MM.1S (cell line): Measurements from ENCODE around the gene PITX3.

Source experiments
- DNase-seq: peaks from one replicate; pipeline ENCODE4 v3.0.0-alpha.2; 2015
- H2AFZ ChIP-seq: fragments of 300-600 bp; sonication (generic); 2 replicates; pipeline ENCODE4 v1.6.0; 2016; ENCODE audit warnings: antibody characterized with exemption, low read length
- H3F3A ChIP-seq: fragments of 300-600 bp; sonication (generic); 2 replicates; pipeline ENCODE4 v1.6.1; 2016; ENCODE audit warnings: mild to moderate bottlenecking, antibody characterized with exemption, low read length, moderate library complexity, mixed read lengths; ENCODE audit not compliant: insufficient read depth
- H3K27ac ChIP-seq: fragments of 300-600 bp; sonication (generic); 2 replicates; pipeline ENCODE4 v1.5.1; 2016; ENCODE audit warnings: mild to moderate bottlenecking, low read length
- H3K27me3 ChIP-seq: fragments of 300-600 bp; sonication (generic); replicated peaks from 2 replicates; pipeline ENCODE4 v1.6.0; 2016; ENCODE audit warnings: low read length; ENCODE audit not compliant: insufficient read depth
- H3K36me3 ChIP-seq: fragments of 300-600 bp; sonication (generic); replicated peaks from 2 replicates; pipeline ENCODE4 v1.6.1; 2016; ENCODE audit warnings: mild to moderate bottlenecking, low read length, mixed read lengths; ENCODE audit not compliant: insufficient read depth
- H3K4me1 ChIP-seq: fragments of 300-600 bp; sonication (generic); 2 replicates; pipeline ENCODE4 v1.6.1; 2016; ENCODE audit warnings: low read length, mixed read lengths
- H3K4me2 ChIP-seq: fragments of 300-600 bp; sonication (generic); 2 replicates; pipeline ENCODE4 v1.6.0; 2016; ENCODE audit warnings: low read depth, low read length
- H3K4me3 ChIP-seq: fragments of 300-600 bp; sonication (generic); 2 replicates; pipeline ENCODE4 v1.5.1; 2016; ENCODE audit warnings: low read length, mixed read lengths
- H3K79me2 ChIP-seq: fragments of 300-600 bp; sonication (generic); 2 replicates; pipeline ENCODE4 v1.6.1; 2016; ENCODE audit warnings: mixed run types, low read length, mixed read lengths
- H3K9ac ChIP-seq: fragments of 300-600 bp; sonication (generic); 2 replicates; pipeline ENCODE4 v1.6.1; 2016; ENCODE audit warnings: low read length, mixed read lengths
- H3K9me2 ChIP-seq: fragments of 300-600 bp; sonication (generic); replicated peaks from 2 replicates; pipeline ENCODE4 v1.6.1; 2016; ENCODE audit warnings: mild to moderate bottlenecking, low read length, mixed read lengths; ENCODE audit not compliant: insufficient read depth
- H3K9me3 ChIP-seq: fragments of 300-600 bp; sonication (generic); replicated peaks from 2 replicates; pipeline ENCODE4 v1.6.1; 2016; ENCODE audit warnings: mild to moderate bottlenecking, low read length, mixed read lengths; ENCODE audit not compliant: insufficient read depth
- H4K20me1 ChIP-seq: fragments of 300-600 bp; sonication (generic); 2 replicates; pipeline ENCODE4 v1.6.1; 2016; ENCODE audit warnings: mild to moderate bottlenecking, low read length, moderate library complexity, mixed read lengths; ENCODE audit not compliant: insufficient read depth
- CTCF ChIP-seq: fragments of 300-600 bp; sonication (generic); IDR thresholded peaks from 2 replicates; pipeline ENCODE4 v1.5.1; 2016; ENCODE audit warnings: antibody characterized with exemption, low read length, mixed read lengths
- EZH2 ChIP-seq: fragments of 300-600 bp; sonication (generic); optimal IDR thresholded peaks from 2 replicates; pipeline ENCODE3; 2017; ENCODE audit warnings: low read depth, mild to moderate bottlenecking, antibody characterized with exemption, low read length, mixed read lengths
- EZH2phosphoT487 ChIP-seq: fragments of 300-600 bp; sonication (generic); IDR thresholded peaks from 2 replicates; pipeline ENCODE4 v1.6.1; 2018; ENCODE audit warnings: antibody characterized with exemption, low read length

PITX3 gene

GRCh38 chr10:102266670-102267069 lies 25.4 kb upstream of the PITX3 start:
- Histone ChIP-seq H4K20me1 (peaks cover 7% of the 10 kb centered on the region; the same call in 1 of the 2 replicates), H2AFZ (no peak overlapping the region), H3F3A (no peaks in the 10 kb centered on the region), H3K4me3 (no peak overlapping the region), H3K79me2 (peaks cover 90% of the 10 kb centered on the region), H3K9me3 (no peaks in the 10 kb centered on the region), H3K4me1 (no peaks in the 10 kb centered on the region), H3K9ac (no peak overlapping the region), H3K36me3 (no peaks in the 10 kb centered on the region), H3K27me3 (no peaks in the 10 kb centered on the region), H3K9me2 (no peaks in the 10 kb centered on the region), H3K27ac (no peak overlapping the region), H3K4me2 (no peak overlapping the region)
- TF ChIP-seq CTCF (no peak), EZH2 (no peak), EZH2phosphoT487 (no peak)
- no peak for DNase-seq

GRCh38 chr10:102264371-102264770 lies 23.1 kb upstream of the PITX3 start:
- Histone ChIP-seq H3K9ac (no peak overlapping the region), H3F3A (no peaks in the 10 kb centered on the region), H3K27ac (no peak overlapping the region), H3K36me3 (peaks cover 7% of the 10 kb centered on the region; the same call in 1 of the 2 replicates), H3K4me3 (no peak overlapping the region), H3K4me2 (no peak overlapping the region), H2AFZ (no peak overlapping the region), H4K20me1 (peaks cover 7% of the 10 kb centered on the region; the same call in 1 of the 2 replicates), H3K79me2 (peaks cover 90% of the 10 kb centered on the region), H3K9me2 (no peaks in the 10 kb centered on the region), H3K9me3 (no peaks in the 10 kb centered on the region), H3K4me1 (no peaks in the 10 kb centered on the region), H3K27me3 (no peaks in the 10 kb centered on the region)
- TF ChIP-seq EZH2 (no peak), EZH2phosphoT487 (no peak), CTCF (no peak)
- no peak for DNase-seq

DNA sequence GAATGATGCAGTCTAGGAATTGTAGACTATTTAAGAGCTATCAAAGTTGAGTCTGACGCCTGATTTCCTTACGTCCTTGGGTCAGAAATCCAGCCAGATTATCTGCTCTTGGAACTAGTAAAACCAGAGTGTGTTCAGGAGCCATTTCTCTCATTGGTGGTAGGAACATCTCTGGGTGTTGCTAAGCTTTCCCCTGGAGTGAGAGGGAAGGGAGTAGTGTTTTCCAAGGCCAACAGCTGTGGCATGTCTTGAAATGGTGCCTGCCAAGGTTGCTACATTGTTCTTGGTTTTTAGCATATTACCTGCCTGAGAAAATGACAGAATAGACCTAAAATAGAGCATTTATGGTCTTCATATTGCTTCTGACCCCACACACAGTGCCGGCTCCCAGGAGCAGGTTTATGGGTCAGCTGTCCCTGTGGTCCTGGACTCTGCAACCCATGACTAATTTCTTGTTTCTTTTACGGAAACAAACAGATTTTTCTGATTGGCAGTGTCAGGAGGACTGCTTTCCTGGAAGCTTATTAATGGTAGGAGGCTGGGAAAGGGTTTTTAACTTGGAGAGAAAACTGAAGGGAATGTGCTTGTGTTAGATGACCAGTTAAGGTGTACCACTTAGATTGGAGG lies 21.5 kb upstream of the PITX3 start:
- no peak for TF ChIP-seq EZH2
- no peak for TF ChIP-seq EZH2phosphoT487
- no peak for TF ChIP-seq CTCF
- no peak overlapping the region for H3K4me2 ChIP-seq
- no peak for DNase-seq
- no peaks in the 10 kb centered on the region for H3K9me3 ChIP-seq
- no peak overlapping the region for H3K9ac ChIP-seq
- H3K27ac ChIP-seq = no peak overlapping the region
- no peaks in the 10 kb centered on the region for H3K9me2 ChIP-seq
- peaks cover 4% of the 10 kb centered on the region; the same call in 1 of the 2 replicates for H4K20me1 ChIP-seq
- no peak overlapping the region for H2AFZ ChIP-seq
- no peak overlapping the region for H3K4me3 ChIP-seq
- H3K27me3 ChIP-seq = no peaks in the 10 kb centered on the region
- H3K36me3 ChIP-seq = peaks cover 8% of the 10 kb centered on the region; the same call in 1 of the 2 replicates
- no peaks in the 10 kb centered on the region for H3K4me1 ChIP-seq
- peaks cover 89% of the 10 kb centered on the region for H3K79me2 ChIP-seq
- no peaks in the 10 kb centered on the region for H3F3A ChIP-seq
